Keratinocyte (primary cell): ENCODE data around the gene DLGAP1. TPM values are rescaled to one million over a fixed set of nuclear protein-coding genes. Genes with fewer than 3 reads are reported as not detected.

Experiments
- DNase-seq: peaks from one replicate; pipeline ENCODE4 v3.0.0-alpha.2; 2011; ENCODE audit warnings: low read depth, missing footprints, low spot score
- FAIRE-seq: peaks from 2 replicates; lab custom pipeline; 2011; peaks lifted over from hg19 to GRCh38; lab: Jason Lieb, UNC
- H2AFZ ChIP-seq: 2 replicates; pipeline ENCODE4 v1.6.0; 2012; ENCODE audit warnings: low read length, control low read depth, inconsistent platforms; ENCODE audit not compliant: control insufficient read depth
- H3K27ac ChIP-seq: 2 replicates; pipeline ENCODE4 v1.5.1; 2011; ENCODE audit warnings: low read length; ENCODE audit not compliant: control insufficient read depth, insufficient read depth
- H3K27me3 ChIP-seq: 3 replicates; pipeline ENCODE4 v1.6.0; 2011; ENCODE audit warnings: low read length; ENCODE audit not compliant: control insufficient read depth, insufficient read depth; ENCODE audit errors: extremely low read depth
- H3K36me3 ChIP-seq, 2 experiments: 2 replicates in 1 of 2; 3 replicates in 1 of 2; pipeline ENCODE4 v1.5.1; 2011; ENCODE audit warnings: low read length in 2 of 2, mild to moderate bottlenecking in 1 of 2; ENCODE audit not compliant: control insufficient read depth in 2 of 2, insufficient read depth in 2 of 2; ENCODE audit errors: extremely low read depth in 1 of 2
- H3K4me1 ChIP-seq: 3 replicates; pipeline ENCODE4 v1.5.1; 2011; ENCODE audit warnings: low read length; ENCODE audit not compliant: control insufficient read depth, insufficient read depth; ENCODE audit errors: extremely low read depth
- H3K4me2 ChIP-seq: 3 replicates; pipeline ENCODE4 v1.6.0; 2011; ENCODE audit warnings: low read depth, low read length; ENCODE audit not compliant: control insufficient read depth, insufficient read depth; ENCODE audit errors: extremely low read depth
- H3K4me3 ChIP-seq, 3 experiments: fragments of 200-600 bp in 1 of 3; sonication (generic) in 1 of 3; 2 replicates in 2 of 3; 3 replicates in 1 of 3; pipeline ENCODE4 v1.5.1; 2011 to 2016; ENCODE audit warnings: low read length in 3 of 3, mild to moderate bottlenecking in 3 of 3, control low read depth in 2 of 3, inconsistent platforms in 1 of 3, low read depth in 1 of 3, mixed read lengths in 1 of 3, mixed run types in 1 of 3, moderate library complexity in 1 of 3; ENCODE audit not compliant: control insufficient read depth in 2 of 3, insufficient read depth in 2 of 3; ENCODE audit errors: extremely low read depth in 1 of 3
- H3K79me2 ChIP-seq: 2 replicates; pipeline ENCODE4 v1.6.0; 2012; ENCODE audit warnings: low read length; ENCODE audit not compliant: control insufficient read depth, insufficient read depth
- H3K9ac ChIP-seq: 3 replicates; pipeline ENCODE4 v1.6.0; 2011; ENCODE audit warnings: low read length; ENCODE audit not compliant: control insufficient read depth, insufficient read depth; ENCODE audit errors: extremely low read depth
- H3K9me1 ChIP-seq: 3 replicates; pipeline ENCODE4 v1.6.0; 2011; ENCODE audit warnings: low read length; ENCODE audit not compliant: control insufficient read depth, insufficient read depth; ENCODE audit errors: extremely low read depth
- H3K9me3 ChIP-seq: 2 replicates; pipeline ENCODE4 v1.5.1; 2012; ENCODE audit warnings: low read depth, low read length; ENCODE audit not compliant: control insufficient read depth
- H4K20me1 ChIP-seq: 3 replicates; pipeline ENCODE4 v1.6.0; 2011; ENCODE audit warnings: low read length; ENCODE audit not compliant: control insufficient read depth, insufficient read depth; ENCODE audit errors: extremely low read depth
- EZH2 ChIP-seq: IDR thresholded peaks from one replicate; pipeline ENCODE4 v1.6.1; 2012; ENCODE audit warnings: inconsistent platforms, mild to moderate bottlenecking, low read length, moderate library complexity
- dilution Hi-C: fragments of 300-500 bp; cut with MboI; formaldehyde crosslinking; loops from one replicate; pipeline ENCODE4 v1.7.0; 2020; ENCODE audit warnings: low sequenced_read_pairs; ENCODE audit not compliant: extremely low pct_ligation_motif_present
- polyA plus RNA-seq, 5 experiments: library from polyadenylated mRNA; depleted of rRNA in 3 of 5; stranded (reverse) in 3 of 5; stranded (forward) in 1 of 5; unstranded in 1 of 5; fragments of >200 nt; gene quantifications; 1 replicate in 1 of 5; 2 replicates in 3 of 5; 3 replicates in 1 of 5; pipeline versions ENCODE4 v1.2.1 to v1.2.3, GENCODE V29; 2011 to 2012; ENCODE audit warnings: missing spikeins in 2 of 5, low read depth in 1 of 5, low replicate concordance in 1 of 5
- TF ChIP-seq, protein P1 (sequence below), 3 experiments: IDR thresholded peaks in 1 of 3; conservative IDR thresholded peaks in 1 of 3; optimal IDR thresholded peaks in 1 of 3; 2 replicates in 2 of 3; 3 replicates in 1 of 3; pipeline versions ENCODE3 to v1.5.1; 2011; ENCODE audit warnings: low read length in 3 of 3, mild to moderate bottlenecking in 3 of 3, moderate library complexity in 2 of 3, control low read depth in 1 of 3, inconsistent platforms in 1 of 3; ENCODE audit not compliant: insufficient read depth in 2 of 3; ENCODE audit errors: extremely low read depth in 1 of 3

The DLGAP1 gene
- polyA plus RNA-seq, 1 donor (not counting 4 experiments of a cell fraction or from before 2014, with no cell fraction given) = not detected

GRCh38 chr18:4308576-4308975 lies 146.5 kb downstream of the DLGAP1 start:
- Histone ChIP-seq H2AFZ (no peak overlapping the region), H3K27ac (no peak overlapping the region), H3K4me2 (no peak overlapping the region), H3K9ac (no peak overlapping the region), H3K9me1 (no peaks in the 10 kb centered on the region), H3K4me1 (no peaks in the 10 kb centered on the region), H3K27me3 (no peaks in the 10 kb centered on the region), H4K20me1 (no peaks in the 10 kb centered on the region), H3K79me2 (no peaks in the 10 kb centered on the region), H3K36me3 (no peaks in the 10 kb centered on the region), H3K4me3 (no peak overlapping the region), H3K9me3 (peaks cover 2% of the 10 kb centered on the region)
- DNase-seq (no peak), FAIRE-seq (no peak)
- TF ChIP-seq, protein P1, sequence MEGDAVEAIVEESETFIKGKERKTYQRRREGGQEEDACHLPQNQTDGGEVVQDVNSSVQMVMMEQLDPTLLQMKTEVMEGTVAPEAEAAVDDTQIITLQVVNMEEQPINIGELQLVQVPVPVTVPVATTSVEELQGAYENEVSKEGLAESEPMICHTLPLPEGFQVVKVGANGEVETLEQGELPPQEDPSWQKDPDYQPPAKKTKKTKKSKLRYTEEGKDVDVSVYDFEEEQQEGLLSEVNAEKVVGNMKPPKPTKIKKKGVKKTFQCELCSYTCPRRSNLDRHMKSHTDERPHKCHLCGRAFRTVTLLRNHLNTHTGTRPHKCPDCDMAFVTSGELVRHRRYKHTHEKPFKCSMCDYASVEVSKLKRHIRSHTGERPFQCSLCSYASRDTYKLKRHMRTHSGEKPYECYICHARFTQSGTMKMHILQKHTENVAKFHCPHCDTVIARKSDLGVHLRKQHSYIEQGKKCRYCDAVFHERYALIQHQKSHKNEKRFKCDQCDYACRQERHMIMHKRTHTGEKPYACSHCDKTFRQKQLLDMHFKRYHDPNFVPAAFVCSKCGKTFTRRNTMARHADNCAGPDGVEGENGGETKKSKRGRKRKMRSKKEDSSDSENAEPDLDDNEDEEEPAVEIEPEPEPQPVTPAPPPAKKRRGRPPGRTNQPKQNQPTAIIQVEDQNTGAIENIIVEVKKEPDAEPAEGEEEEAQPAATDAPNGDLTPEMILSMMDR (optimal IDR thresholded peaks at IDR 0.05 in 1 of 3, IDR thresholded peaks at IDR 0.05 in 1 of 3, conservative IDR thresholded peaks at IDR 0.05 in 1 of 3; ENCODE audit: extremely low read depth in 1 of 3, insufficient read depth in 2 of 3, low read length in 3 of 3) = no peak
- no peak for TF ChIP-seq EZH2
- dilution Hi-C loops = no loop called here

- H3K79me2 ChIP-seq = no peaks in the 10 kb centered on the region
- TF ChIP-seq, protein P1 (optimal IDR thresholded peaks at IDR 0.05 in 1 of 3, IDR thresholded peaks at IDR 0.05 in 1 of 3, conservative IDR thresholded peaks at IDR 0.05 in 1 of 3; ENCODE audit: extremely low read depth in 1 of 3, insufficient read depth in 2 of 3, low read length in 3 of 3) = no peak
- no peak for TF ChIP-seq EZH2
- H2AFZ ChIP-seq = no peak overlapping the region
- no peaks in the 10 kb centered on the region for H3K9me1 ChIP-seq
- H3K4me2 ChIP-seq = no peak overlapping the region
- H3K27ac ChIP-seq = no peak overlapping the region
- H3K9me3 ChIP-seq = no peaks in the 10 kb centered on the region
- no peaks in the 10 kb centered on the region for H3K36me3 ChIP-seq
- no peak overlapping the region for H3K9ac ChIP-seq
- no peak for FAIRE-seq
- H3K27me3 ChIP-seq = no peaks in the 10 kb centered on the region
- no peak for DNase-seq
- no peaks in the 10 kb centered on the region for H4K20me1 ChIP-seq
- H3K4me1 ChIP-seq = no peaks in the 10 kb centered on the region
- dilution Hi-C loops = no loop called here
- H3K4me3 ChIP-seq = no peak overlapping the region
Observed at GRCh38 chr18:4299395-4299794, 155.7 kb downstream of the DLGAP1 start.
